Esophagus (tissue), 2 donors: ENCODE data around the gene CCDC120. TPM values are rescaled to one million over a fixed set of nuclear protein-coding genes. Genes with fewer than 3 reads are reported as not detected.
A peak's percentile ranks its signal among the peaks of the same experiment; 100 is the strongest.

Source experiments
- H3K27ac ChIP-seq, 2 donors: one replicate each; pipeline ENCODE4 v1.5.1; 2013; ENCODE audit warnings: low read depth in 2 of 2, mild to moderate bottlenecking in 2 of 2, inconsistent platforms in 1 of 2, low read length in 1 of 2, moderate library complexity in 1 of 2
- H3K27me3 ChIP-seq, 2 donors: one replicate each; pipeline ENCODE4 v1.6.1; 2013; ENCODE audit warnings: low read length in 2 of 2, control low read depth in 1 of 2, mild to moderate bottlenecking in 1 of 2; ENCODE audit not compliant: insufficient read depth in 2 of 2, control insufficient read depth in 1 of 2
- H3K36me3 ChIP-seq, 2 donors: one replicate each; pipeline ENCODE4 v1.6.1; 2013; ENCODE audit warnings: low read length in 1 of 2; ENCODE audit not compliant: control insufficient read depth in 2 of 2, insufficient read depth in 2 of 2
- H3K4me1 ChIP-seq, 2 donors: one replicate each; pipeline ENCODE4 v1.6.1; 2013; ENCODE audit warnings: low read length in 1 of 2; ENCODE audit not compliant: control insufficient read depth in 2 of 2, insufficient read depth in 2 of 2
- H3K4me3 ChIP-seq, 2 donors: one replicate each; pipeline ENCODE4 v1.5.1; 2013; ENCODE audit warnings: low read length in 2 of 2, mild to moderate bottlenecking in 2 of 2, low read depth in 1 of 2, moderate library complexity in 1 of 2
- H3K9me3 ChIP-seq, 2 donors: one replicate each; pipeline ENCODE4 v1.6.1; 2013; ENCODE audit warnings: mild to moderate bottlenecking in 2 of 2, low read depth in 1 of 2, low read length in 1 of 2, moderate library complexity in 1 of 2; ENCODE audit not compliant: control insufficient read depth in 2 of 2, insufficient read depth in 1 of 2
- WGBS, 2 donors: extraction: QIAGEN DNeasy Blood & Tissue Kit; methylation state at CpG; one replicate each; pipeline ENCODE4 v1.1.7; 2013; 5-methylcytosine and 5-hydroxymethylcytosine counted together
- polyA plus RNA-seq, 2 donors: library from polyadenylated mRNA; stranded (reverse); fragments of 200-250 nt; gene quantifications; one replicate each; pipeline ENCODE4 v1.2.3, GENCODE V29; 2013
- donor health status: healthy with polysubstance abuse.
- donor health status: Bipolar disorder and iron deficiency.

Gene CCDC120
- polyA plus RNA-seq, 2 donors: 23.1 to 27.9 TPM

GRCh38 chrX:49071877-49072711, 13.3 kb downstream of the CCDC120 start:
- Histone ChIP-seq H3K36me3 (peaks cover 0 to 9% of the 10 kb centered on the region in 2 donors), H3K27me3 (no peaks in the 10 kb centered on the region), H3K9me3 (no peaks in the 10 kb centered on the region), H3K4me1 (peaks cover 0 to 5% of the 10 kb centered on the region in 2 donors), H3K27ac (peak overlapping the region; percentile 16 to 42), H3K4me3 (peak overlapping the region; percentile 11 to 29)
- 28 to 49% methylated on average over 46 to 63 of the region's 63 CpGs for WGBS, 2 donors

- Histone ChIP-seq H3K27ac (no peak overlapping the region), H3K9me3 (no peaks in the 10 kb centered on the region), H3K27me3 (no peaks in the 10 kb centered on the region), H3K4me1 (peaks cover 0 to 5% of the 10 kb centered on the region in 2 donors), H3K36me3 (peaks cover 0 to 9% of the 10 kb centered on the region in 2 donors), H3K4me3 (peak overlapping the region; percentile 11 to 61)
- 34 to 54% methylated on average over 10 of the region's 10 CpGs for WGBS, 2 donors
Observed at GRCh38 chrX:49072712-49073095, 13.9 kb downstream of the CCDC120 start.

GRCh38 chrX:49073601-49074575, 15.1 kb downstream of the CCDC120 start, which contains the start of gene PRAF2:
Gene PRAF2, minus strand, starts transcription at chrX:49074002. Its CDS starts 15 bp downstream, at chrX:49073987.
- H3K9me3 ChIP-seq: no peaks in the 10 kb centered on the region
- H3K4me1 ChIP-seq: peaks cover 0 to 5% of the 10 kb centered on the region in 2 donors
- peak within 1 kb of the TSS; percentile 51 to 75 for H3K27ac ChIP-seq
- WGBS, 2 donors: 1 to 33% methylated on average over 61 of the region's 61 CpGs
- H3K36me3 ChIP-seq: peaks cover 0 to 6% of the 10 kb centered on the region in 2 donors
- H3K4me3 ChIP-seq: peak within 1 kb of the TSS; percentile 32 to 61
- H3K27me3 ChIP-seq: no peaks in the 10 kb centered on the region

GRCh38 chrX:49075347-49075746, 16.5 kb downstream of the CCDC120 start:
- Histone ChIP-seq H3K36me3 (peaks cover 0 to 4% of the 10 kb centered on the region in 2 donors), H3K4me3 (no peak overlapping the region), H3K27me3 (no peaks in the 10 kb centered on the region), H3K27ac (no peak overlapping the region), H3K9me3 (no peaks in the 10 kb centered on the region), H3K4me1 (peaks cover 0 to 5% of the 10 kb centered on the region in 2 donors)
- 86 to 87% methylated on average over 13 of the region's 13 CpGs for WGBS, 2 donors

- Histone ChIP-seq H3K4me1 (no peaks in the 10 kb centered on the region), H3K36me3 (peaks cover 0 to 4% of the 10 kb centered on the region in 2 donors), H3K27me3 (no peaks in the 10 kb centered on the region), H3K4me3 (no peak overlapping the region), H3K9me3 (no peaks in the 10 kb centered on the region), H3K27ac (no peak overlapping the region)
- WGBS, 2 donors: 71 to 79% methylated on average over 5 of the region's 5 CpGs
Observed at GRCh38 chrX:49077941-49078340, 19.1 kb downstream of the CCDC120 start.

- Histone ChIP-seq H3K4me3 (peak within 1 kb of the TSS; percentile 61 to 69), H3K9me3 (no peaks in the 10 kb centered on the region), H3K27me3 (no peaks in the 10 kb centered on the region), H3K4me1 (no peaks in the 10 kb centered on the region), H3K36me3 (peaks cover 0 to 4% of the 10 kb centered on the region in 2 donors), H3K27ac (peak within 1 kb of the TSS; percentile 92 to 96)
- 1 to 33% methylated on average over 55 of the region's 55 CpGs for WGBS, 2 donors
Observed at GRCh38 chrX:49079489-49080428, 21.0 kb downstream of the CCDC120 start, which contains the start of gene WDR45. Gene WDR45, minus strand, starts transcription at chrX:49079887. Its CDS starts 1,792 bp downstream, at chrX:49078095.

- 77 to 78% methylated on average over 4 of the region's 4 CpGs for WGBS, 2 donors
- Histone ChIP-seq H3K4me1 (no peaks in the 10 kb centered on the region), H3K36me3 (no peaks in the 10 kb centered on the region), H3K9me3 (no peaks in the 10 kb centered on the region), H3K4me3 (no peak overlapping the region), H3K27ac (no peak overlapping the region), H3K27me3 (no peaks in the 10 kb centered on the region)
Observed at GRCh38 chrX:49082271-49082871, 23.6 kb downstream of the CCDC120 start.

- H3K4me1 ChIP-seq: no peaks in the 10 kb centered on the region
- no peaks in the 10 kb centered on the region for H3K27me3 ChIP-seq
- no peak overlapping the region for H3K4me3 ChIP-seq
- no peak overlapping the region for H3K27ac ChIP-seq
- 82 to 86% methylated on average over 4 of the region's 4 CpGs for WGBS, 2 donors
- no peaks in the 10 kb centered on the region for H3K36me3 ChIP-seq
- H3K9me3 ChIP-seq: no peaks in the 10 kb centered on the region
Observed at GRCh38 chrX:49089553-49089952, 30.8 kb downstream of the CCDC120 start.
